GM23338 (cell line): Measurements from ENCODE around the gene MCC.

Experiments
- EZH2 ChIP-seq: fragments of 200-600 bp; sonication (generic); IDR thresholded peaks from one replicate; pipeline ENCODE4 v1.8.0; 2017; ENCODE audit warnings: antibody characterized with exemption, mild to moderate bottlenecking, low read depth; ENCODE audit not compliant: unreplicated experiment
- POLR2AphosphoS5 ChIP-seq: IDR thresholded peaks from 2 replicates; pipeline ENCODE4 v1.6.1; 2016; ENCODE audit warnings: antibody characterized with exemption, low read depth
- TF ChIP-seq, protein P1 (sequence below), 2 experiments: fragments of 200-600 bp in 1 of 2; sonication (generic) in 1 of 2; conservative IDR thresholded peaks; 2 replicates each; pipeline versions ENCODE4 v1.5.1 to v1.6.1; 2016 to 2017; ENCODE audit warnings: antibody characterized with exemption in 2 of 2, low read depth in 2 of 2, mild to moderate bottlenecking in 2 of 2, moderate library complexity in 1 of 2

DNA sequence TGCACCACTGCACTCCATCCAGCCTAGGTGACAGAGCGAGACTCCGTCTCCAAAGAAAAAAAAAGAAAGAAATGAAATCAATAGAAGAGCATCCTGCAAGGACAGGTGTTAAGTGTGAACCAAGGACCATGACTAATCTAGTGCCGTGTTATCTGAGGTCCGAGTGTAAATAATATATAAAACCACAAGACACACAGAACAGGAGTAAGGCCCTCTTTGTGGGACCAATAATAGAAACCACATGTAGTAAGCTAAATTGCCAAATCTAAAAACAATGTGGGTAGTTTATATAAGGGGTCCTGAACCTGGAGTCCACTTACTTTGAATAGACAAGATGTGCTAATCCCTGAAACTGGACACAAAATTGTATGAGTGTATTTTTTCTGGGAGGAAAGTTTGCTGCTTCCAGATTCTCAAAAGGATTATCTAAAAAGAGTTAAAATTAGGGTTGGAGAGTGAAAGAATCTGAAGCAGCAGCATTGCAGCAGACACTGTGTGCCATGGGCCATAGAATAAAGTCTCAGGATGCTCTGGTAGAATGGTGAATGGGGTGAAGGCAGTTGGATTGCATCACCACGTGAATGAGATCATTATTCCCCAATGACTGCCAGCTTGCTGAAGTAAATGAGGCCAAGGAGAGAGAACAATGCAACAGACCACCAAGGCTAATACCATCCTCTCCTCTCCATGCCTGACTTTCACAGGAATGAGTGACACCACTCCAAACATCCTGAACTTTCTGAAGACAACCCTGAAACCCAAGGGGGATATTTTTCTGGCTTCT is 288.9 kb downstream of the MCC start:
- TF ChIP-seq, protein P1, sequence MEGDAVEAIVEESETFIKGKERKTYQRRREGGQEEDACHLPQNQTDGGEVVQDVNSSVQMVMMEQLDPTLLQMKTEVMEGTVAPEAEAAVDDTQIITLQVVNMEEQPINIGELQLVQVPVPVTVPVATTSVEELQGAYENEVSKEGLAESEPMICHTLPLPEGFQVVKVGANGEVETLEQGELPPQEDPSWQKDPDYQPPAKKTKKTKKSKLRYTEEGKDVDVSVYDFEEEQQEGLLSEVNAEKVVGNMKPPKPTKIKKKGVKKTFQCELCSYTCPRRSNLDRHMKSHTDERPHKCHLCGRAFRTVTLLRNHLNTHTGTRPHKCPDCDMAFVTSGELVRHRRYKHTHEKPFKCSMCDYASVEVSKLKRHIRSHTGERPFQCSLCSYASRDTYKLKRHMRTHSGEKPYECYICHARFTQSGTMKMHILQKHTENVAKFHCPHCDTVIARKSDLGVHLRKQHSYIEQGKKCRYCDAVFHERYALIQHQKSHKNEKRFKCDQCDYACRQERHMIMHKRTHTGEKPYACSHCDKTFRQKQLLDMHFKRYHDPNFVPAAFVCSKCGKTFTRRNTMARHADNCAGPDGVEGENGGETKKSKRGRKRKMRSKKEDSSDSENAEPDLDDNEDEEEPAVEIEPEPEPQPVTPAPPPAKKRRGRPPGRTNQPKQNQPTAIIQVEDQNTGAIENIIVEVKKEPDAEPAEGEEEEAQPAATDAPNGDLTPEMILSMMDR (conservative IDR thresholded peaks at IDR 0.05; ENCODE audit: low read depth in 2 of 2), result no peak
- TF ChIP-seq EZH2 (no peak), POLR2AphosphoS5 (no peak)
